IMR-90 (cell line): ENCODE results near the gene KRTAP10-5. TPM values are rescaled to one million over a fixed set of nuclear protein-coding genes. Genes with fewer than 3 reads are reported as not detected.

Experiments used
- ATAC-seq: fragments of 200-7000 bp; cut with Tn5 transposase; 2 replicates; pipeline ENCODE4 v1.9.1; 2020; ENCODE audit warnings: low read depth, mild to moderate bottlenecking, moderate library complexity
- BruUV-seq: library from RNA; stranded (reverse); fragments of 400-500 nt; replicated peaks from 2 replicates; lab custom pipeline; 2021; lab: Mats Ljungman, UMichigan
- CTCF ChIA-PET: fragments of 300-600 bp; formaldehyde crosslinking; extraction: SDS; loops from one replicate; lab custom pipeline; 2021; ENCODE audit warnings: antibody characterized with exemption; lab: Yijun Ruan, JAX
- POLR2A ChIA-PET: fragments of 300-600 bp; sonication (Branson Sonifier 250); formaldehyde crosslinking; loops from one replicate; lab custom pipeline; 2022; ENCODE audit warnings: antibody characterized with exemption; ENCODE audit not compliant: unreplicated experiment; lab: Charles Lee
- DNase-seq: peaks from one replicate; pipeline ENCODE4 v3.0.0; 2013
- H2AFZ ChIP-seq: replicated peaks from 2 replicates; pipeline ENCODE3; 2013; ENCODE audit warnings: low read length, mild to moderate bottlenecking; ENCODE audit not compliant: poor library complexity
- H2AK5ac ChIP-seq: 2 replicates; pipeline ENCODE4 v1.6.1; 2013; ENCODE audit warnings: low read depth, low read length, inconsistent platforms
- H2AK9ac ChIP-seq: replicated peaks from 2 replicates; pipeline ENCODE3; 2013; ENCODE audit warnings: mild to moderate bottlenecking, low read depth, low read length, moderate library complexity; ENCODE audit not compliant: poor library complexity
- H2BK120ac ChIP-seq: 2 replicates; pipeline ENCODE4 v1.6.1; 2013; ENCODE audit warnings: low read depth, low read length, inconsistent platforms
- H2BK15ac ChIP-seq: 3 replicates; pipeline ENCODE4 v1.6.1; 2013; ENCODE audit warnings: low read depth, low read length, inconsistent platforms
- H2BK20ac ChIP-seq: 2 replicates; pipeline ENCODE4 v1.6.1; 2013; ENCODE audit warnings: low read depth, mild to moderate bottlenecking, inconsistent platforms, low read length, moderate library complexity
- H2BK5ac ChIP-seq: 2 replicates; pipeline ENCODE4 v1.6.1; 2013; ENCODE audit warnings: mild to moderate bottlenecking, low read depth, low read length, inconsistent platforms; ENCODE audit not compliant: poor library complexity, severe bottlenecking
- H3K14ac ChIP-seq: replicated peaks from 2 replicates; pipeline ENCODE4 v1.6.1; 2013; ENCODE audit warnings: low read depth, low read length, inconsistent platforms
- H3K18ac ChIP-seq: 2 replicates; pipeline ENCODE4 v1.6.1; 2013; ENCODE audit warnings: low read depth, low read length, control low read depth
- H3K23ac ChIP-seq: 2 replicates; pipeline ENCODE4 v1.6.1; 2013; ENCODE audit warnings: low read depth, low read length, inconsistent platforms
- H3K27ac ChIP-seq: 2 replicates; pipeline ENCODE4 v1.5.1; 2013; ENCODE audit warnings: mild to moderate bottlenecking, control low read depth, low read length; ENCODE audit not compliant: insufficient read depth
- H3K27me3 ChIP-seq: 2 replicates; pipeline ENCODE4 v1.6.1; 2013; ENCODE audit warnings: low read length; ENCODE audit not compliant: control insufficient read depth, insufficient read depth
- H3K36me3 ChIP-seq: 2 replicates; pipeline ENCODE4 v1.6.1; 2013; ENCODE audit warnings: low read length, mixed read lengths; ENCODE audit not compliant: control insufficient read depth, insufficient read depth
- H3K4ac ChIP-seq: 2 replicates; pipeline ENCODE4 v1.6.1; 2013; ENCODE audit warnings: low read depth, low read length, inconsistent platforms
- H3K4me1 ChIP-seq: 2 replicates; pipeline ENCODE4 v1.6.1; 2013; ENCODE audit warnings: low read length, mixed read lengths; ENCODE audit not compliant: control insufficient read depth, insufficient read depth
- H3K4me2 ChIP-seq: 2 replicates; pipeline ENCODE4 v1.6.1; 2013; ENCODE audit warnings: low read depth, mild to moderate bottlenecking, control low read depth, low read length, moderate library complexity
- H3K4me3 ChIP-seq: 2 replicates; pipeline ENCODE4 v1.5.1; 2013; ENCODE audit warnings: low read depth, mild to moderate bottlenecking, control low read depth, low read length, moderate library complexity; ENCODE audit not compliant: insufficient read depth
- H3K56ac ChIP-seq: 2 replicates; pipeline ENCODE4 v1.6.1; 2013; ENCODE audit warnings: low read length, inconsistent platforms; ENCODE audit not compliant: insufficient read depth; ENCODE audit errors: extremely low read depth
- H3K79me1 ChIP-seq, 2 experiments: 2 replicates each; pipeline ENCODE4 v1.6.1; 2013; ENCODE audit warnings: low read length in 2 of 2, inconsistent platforms in 1 of 2, low read depth in 1 of 2
- H3K9ac ChIP-seq: 2 replicates; pipeline ENCODE4 v1.6.1; 2013; ENCODE audit warnings: low read depth, low read length, control low read depth
- H3K9me1 ChIP-seq: 2 replicates; pipeline ENCODE4 v1.6.1; 2013; ENCODE audit warnings: low read length, inconsistent platforms; ENCODE audit not compliant: insufficient read depth
- H3K9me3 ChIP-seq: 2 replicates; pipeline ENCODE4 v1.6.1; 2013; ENCODE audit warnings: low read length; ENCODE audit not compliant: control insufficient read depth, insufficient read depth
- H4K20me1 ChIP-seq: 2 replicates; pipeline ENCODE4 v1.6.1; 2013; ENCODE audit warnings: low read length, inconsistent platforms; ENCODE audit not compliant: insufficient read depth
- H4K5ac ChIP-seq: 2 replicates; pipeline ENCODE4 v1.6.1; 2013; ENCODE audit warnings: mild to moderate bottlenecking, low read depth, low read length, control low read depth
- H4K8ac ChIP-seq, 2 experiments: 2 replicates each; pipeline ENCODE4 v1.6.1; 2013; ENCODE audit warnings: low read depth in 2 of 2, low read length in 2 of 2, control low read depth in 1 of 2, inconsistent platforms in 1 of 2
- H4K91ac ChIP-seq: 2 replicates; pipeline ENCODE4 v1.6.1; 2013; ENCODE audit warnings: low read depth, low read length, inconsistent platforms; ENCODE audit not compliant: insufficient read depth
- CHD1 ChIP-seq: IDR thresholded peaks from 2 replicates; pipeline ENCODE4 v1.6.1; 2012; ENCODE audit warnings: low read depth, low read length, improper control_type of control experiment
- FOS ChIP-seq: fragments of 150-350 bp; IDR thresholded peaks from 2 replicates; pipeline ENCODE4 v1.6.1; 2016; ENCODE audit warnings: low read depth, low read length
- MAFK ChIP-seq: IDR thresholded peaks from 2 replicates; pipeline ENCODE4 v1.6.1; 2012; ENCODE audit warnings: low read depth, low read length, improper control_type of control experiment
- MAZ ChIP-seq: IDR thresholded peaks from 2 replicates; pipeline ENCODE4 v1.6.1; 2012; ENCODE audit warnings: low read depth, mild to moderate bottlenecking, low read length, improper control_type of control experiment, moderate library complexity, borderline replicate concordance
- NFE2L2 ChIP-seq: fragments of 150-350 bp; IDR thresholded peaks from 2 replicates; pipeline ENCODE4 v1.6.1; 2016; ENCODE audit warnings: low read depth, mild to moderate bottlenecking, low read length
- RAD21 ChIP-seq: IDR thresholded peaks from 2 replicates; pipeline ENCODE4 v1.6.1; 2012; ENCODE audit warnings: low read length, improper control_type of control experiment
- RCOR1 ChIP-seq: IDR thresholded peaks from 2 replicates; pipeline ENCODE4 v1.6.1; 2012; ENCODE audit warnings: mild to moderate bottlenecking, low read length, improper control_type of control experiment; ENCODE audit not compliant: insufficient replicate concordance
- RFX5 ChIP-seq: IDR thresholded peaks from 2 replicates; pipeline ENCODE4 v1.8.0; 2012; ENCODE audit warnings: low read depth, mild to moderate bottlenecking, low read length, moderate library complexity
- SMC3 ChIP-seq: fragments of 150-350 bp; IDR thresholded peaks from 2 replicates; pipeline ENCODE4 v1.6.1; 2016; ENCODE audit warnings: low read depth, mild to moderate bottlenecking, antibody characterized with exemption, low read length, moderate library complexity
- WGBS, 2 experiments: methylation state at CpG; one replicate each; pipeline versions ENCODE4 v1.1.5 to v1.1.7; 2013; ENCODE audit warnings: missing lambda C conversion rate in 2 of 2; ENCODE audit not compliant: insufficient read length in 1 of 2; ENCODE audit errors: extremely low coverage in 2 of 2; 5-methylcytosine and 5-hydroxymethylcytosine counted together
- dilution Hi-C: fragments of 300-500 bp; cut with HindIII; formaldehyde crosslinking; loops from one replicate; pipeline ENCODE4 v1.14.3; 2018; ENCODE audit warnings: low sequenced_read_pairs; ENCODE audit not compliant: unreplicated experiment
- in situ Hi-C: fragments of 300-500 bp; cut with MboI; formaldehyde crosslinking; loops from 3 replicates; pipeline ENCODE4 v1.14.3; 2019; ENCODE audit warnings: low sequenced_read_pairs, inconsistent platforms, mixed read lengths
- intact Hi-C: fragments of 100-400 bp; cut with micrococcal nuclease; formaldehyde crosslinking; loops from 2 replicates; pipeline ENCODE4 v1.10.0; 2022
- polyA plus RNA-seq, 3 experiments: library from polyadenylated mRNA; depleted of rRNA; stranded (reverse); fragments of >200 nt; gene quantifications; 2 replicates each; pipeline ENCODE4 v1.2.3, GENCODE V29; 2012; ENCODE audit warnings: low replicate concordance in 1 of 3
- total RNA-seq: library from RNA; depleted of rRNA; stranded (reverse); fragments of >200 nt; gene quantifications from 2 replicates; pipeline ENCODE4 v1.2.3, GENCODE V29; 2012
- TF ChIP-seq, protein P1 (sequence below): fragments of 150-350 bp; IDR thresholded peaks from 2 replicates; pipeline ENCODE4 v1.6.1; 2017; ENCODE audit warnings: mild to moderate bottlenecking, antibody characterized with exemption, low read length, low read depth
- TF ChIP-seq, protein P2 (sequence below): fragments of 150-350 bp; IDR thresholded peaks from 2 replicates; pipeline ENCODE4 v1.6.1; 2016; ENCODE audit warnings: low read depth, mild to moderate bottlenecking, low read length, moderate library complexity, borderline replicate concordance
- TF ChIP-seq, protein P3 (sequence below): conservative IDR thresholded peaks from 2 replicates; pipeline ENCODE4 v1.5.1; 2012; ENCODE audit warnings: mild to moderate bottlenecking, low read depth, low read length, improper control_type of control experiment

KRTAP10-5 gene
- total and polyA plus RNA-seq, 2 of the 4 experiments (the other 2 are of a cell fraction), result not detected

DNA sequence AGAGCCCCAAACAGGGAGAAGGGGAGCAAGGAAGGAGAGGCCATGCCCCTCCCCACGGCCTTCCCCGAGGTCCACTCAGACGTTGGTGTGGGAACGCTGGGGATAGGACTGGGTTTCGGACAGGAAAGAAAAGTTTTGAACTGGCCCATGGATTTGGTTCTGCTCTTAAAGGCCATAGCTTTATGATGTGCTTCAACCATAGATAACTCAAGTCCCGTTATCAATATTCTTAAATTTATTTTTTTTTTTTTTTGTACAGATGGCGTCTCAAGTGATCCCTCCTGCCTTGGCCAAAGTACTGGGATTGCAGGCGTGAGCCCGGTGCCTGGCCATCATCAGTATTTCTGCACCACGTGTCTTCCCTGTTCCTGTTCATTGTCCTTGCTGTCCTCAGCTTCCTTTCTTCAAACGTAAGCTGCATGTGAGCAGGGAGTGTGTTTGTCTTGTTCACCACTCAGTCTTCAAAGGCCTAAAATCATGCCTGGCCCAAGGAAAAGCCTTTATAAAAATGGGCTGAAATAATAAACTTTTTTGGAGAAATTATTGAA lies 39.6 kb downstream of the KRTAP10-5 start:
- no peak overlapping the region for H4K91ac ChIP-seq
- ATAC-seq (no peak), DNase-seq (no peak)
- dilution Hi-C loops, result no loop called here
- no peak overlapping the region for H3K4me3 ChIP-seq
- H2BK15ac ChIP-seq, result no peak overlapping the region
- intact Hi-C loops, result no loop called here
- no peak overlapping the region for H3K14ac ChIP-seq
- no peak overlapping the region for H2AFZ ChIP-seq
- H2BK5ac ChIP-seq, result no peak overlapping the region
- H2AK5ac ChIP-seq, result no peak overlapping the region
- H4K20me1 ChIP-seq, result no peaks in the 10 kb centered on the region
- H3K36me3 ChIP-seq, result no peaks in the 10 kb centered on the region
- H3K23ac ChIP-seq, result no peak overlapping the region
- no peaks in the 10 kb centered on the region for H3K9me1 ChIP-seq
- H3K27ac ChIP-seq, result no peak overlapping the region
- no peaks in the 10 kb centered on the region; the same call in 1 of the 2 replicates for H3K9me3 ChIP-seq
- no peak overlapping the region for H2BK20ac ChIP-seq
- no peak overlapping the region for H3K18ac ChIP-seq
- no peaks in the 10 kb centered on the region for H3K4me1 ChIP-seq
- H4K8ac ChIP-seq, result no peak overlapping the region
- ChIA-PET POLR2A (no interaction called here), CTCF (no interaction called here)
- H3K9ac ChIP-seq, result no peak overlapping the region
- no peak overlapping the region for H2BK120ac ChIP-seq
- H3K27me3 ChIP-seq, result 0 out of 2 replicates have a peak, but pooled peaks cover 1% of the 10 kb centered on the region
- no peak overlapping the region for H3K4me2 ChIP-seq
- no peak overlapping the region for H3K56ac ChIP-seq
- H3K79me1 ChIP-seq, result no peaks in the 10 kb centered on the region
- WGBS, 2 experiments, result no CpG with 5 or more reads among the region's 11 CpGs
- no peak overlapping the region for H4K5ac ChIP-seq
- no TSS peak for BruUV-seq
- in situ Hi-C loops, result no loop called here
- H3K4ac ChIP-seq, result no peak overlapping the region
- TF ChIP-seq NFE2L2 (no peak), MAZ (no peak), RFX5 (no peak), FOS (no peak), RCOR1 (no peak), SMC3 (no peak), CHD1 (no peak), MAFK (no peak), RAD21 (no peak)
- TF ChIP-seq, protein P1, sequence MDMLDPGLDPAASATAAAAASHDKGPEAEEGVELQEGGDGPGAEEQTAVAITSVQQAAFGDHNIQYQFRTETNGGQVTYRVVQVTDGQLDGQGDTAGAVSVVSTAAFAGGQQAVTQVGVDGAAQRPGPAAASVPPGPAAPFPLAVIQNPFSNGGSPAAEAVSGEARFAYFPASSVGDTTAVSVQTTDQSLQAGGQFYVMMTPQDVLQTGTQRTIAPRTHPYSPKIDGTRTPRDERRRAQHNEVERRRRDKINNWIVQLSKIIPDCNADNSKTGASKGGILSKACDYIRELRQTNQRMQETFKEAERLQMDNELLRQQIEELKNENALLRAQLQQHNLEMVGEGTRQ, result no peak
- TF ChIP-seq, protein P2, sequence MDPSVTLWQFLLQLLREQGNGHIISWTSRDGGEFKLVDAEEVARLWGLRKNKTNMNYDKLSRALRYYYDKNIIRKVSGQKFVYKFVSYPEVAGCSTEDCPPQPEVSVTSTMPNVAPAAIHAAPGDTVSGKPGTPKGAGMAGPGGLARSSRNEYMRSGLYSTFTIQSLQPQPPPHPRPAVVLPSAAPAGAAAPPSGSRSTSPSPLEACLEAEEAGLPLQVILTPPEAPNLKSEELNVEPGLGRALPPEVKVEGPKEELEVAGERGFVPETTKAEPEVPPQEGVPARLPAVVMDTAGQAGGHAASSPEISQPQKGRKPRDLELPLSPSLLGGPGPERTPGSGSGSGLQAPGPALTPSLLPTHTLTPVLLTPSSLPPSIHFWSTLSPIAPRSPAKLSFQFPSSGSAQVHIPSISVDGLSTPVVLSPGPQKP, result no peak
- TF ChIP-seq, protein P3, sequence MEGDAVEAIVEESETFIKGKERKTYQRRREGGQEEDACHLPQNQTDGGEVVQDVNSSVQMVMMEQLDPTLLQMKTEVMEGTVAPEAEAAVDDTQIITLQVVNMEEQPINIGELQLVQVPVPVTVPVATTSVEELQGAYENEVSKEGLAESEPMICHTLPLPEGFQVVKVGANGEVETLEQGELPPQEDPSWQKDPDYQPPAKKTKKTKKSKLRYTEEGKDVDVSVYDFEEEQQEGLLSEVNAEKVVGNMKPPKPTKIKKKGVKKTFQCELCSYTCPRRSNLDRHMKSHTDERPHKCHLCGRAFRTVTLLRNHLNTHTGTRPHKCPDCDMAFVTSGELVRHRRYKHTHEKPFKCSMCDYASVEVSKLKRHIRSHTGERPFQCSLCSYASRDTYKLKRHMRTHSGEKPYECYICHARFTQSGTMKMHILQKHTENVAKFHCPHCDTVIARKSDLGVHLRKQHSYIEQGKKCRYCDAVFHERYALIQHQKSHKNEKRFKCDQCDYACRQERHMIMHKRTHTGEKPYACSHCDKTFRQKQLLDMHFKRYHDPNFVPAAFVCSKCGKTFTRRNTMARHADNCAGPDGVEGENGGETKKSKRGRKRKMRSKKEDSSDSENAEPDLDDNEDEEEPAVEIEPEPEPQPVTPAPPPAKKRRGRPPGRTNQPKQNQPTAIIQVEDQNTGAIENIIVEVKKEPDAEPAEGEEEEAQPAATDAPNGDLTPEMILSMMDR, result no peak
- H2AK9ac ChIP-seq, result no peak overlapping the region
